CD4-positive, CD25-positive, alpha-beta regulatory T cell (primary cell): ENCODE data around the gene STAG1. TPM values are rescaled to one million over a fixed set of nuclear protein-coding genes. Genes with fewer than 3 reads are reported as not detected.
A peak's percentile ranks its signal among the peaks of the same experiment; 100 is the strongest.
"Not testable (repeated sequence)": the region's sequence is repeated elsewhere in the genome, so short reads cannot be mapped to it uniquely, and the experiment has no call there.

Experiments
- ATAC-seq, 2 donors: fragments of 150-1000 bp; cut with Tn5 transposase; one replicate each; pipeline ENCODE4 v1.10.0; 2021; ENCODE audit warnings: low read depth in 2 of 2, moderate number of reproducible peaks in 2 of 2, moderate library complexity in 1 of 2
- DNase-seq, 3 donors: peaks; one replicate each; pipeline versions ENCODE4 v3.0.0 to v3.0.0-alpha.2; 2012 to 2022; ENCODE audit warnings: mixed read lengths in 1 of 3
- H3K27ac ChIP-seq: one replicate; pipeline ENCODE4 v1.7.0; 2013; ENCODE audit warnings: mild to moderate bottlenecking, low read length; ENCODE audit not compliant: insufficient read depth, poor library complexity, severe bottlenecking
- H3K27me3 ChIP-seq: one replicate; pipeline ENCODE4 v1.7.0; 2013; ENCODE audit warnings: low read length; ENCODE audit not compliant: control insufficient read depth, insufficient read depth
- H3K36me3 ChIP-seq: one replicate; pipeline ENCODE4 v1.7.0; 2013; ENCODE audit warnings: mild to moderate bottlenecking, low read length, moderate library complexity; ENCODE audit not compliant: control insufficient read depth, insufficient read depth
- H3K4me1 ChIP-seq: 2 replicates; pipeline ENCODE4 v1.7.0; 2013; ENCODE audit warnings: mild to moderate bottlenecking, low read length; ENCODE audit not compliant: insufficient read depth, control insufficient read depth, poor library complexity, severe bottlenecking
- H3K4me3 ChIP-seq: one replicate; pipeline ENCODE4 v1.7.0; 2013; ENCODE audit warnings: low read depth, mild to moderate bottlenecking, low read length, moderate library complexity
- H3K9me3 ChIP-seq, 2 experiments: 1 replicate in 1 of 2; 2 replicates in 1 of 2; pipeline ENCODE4 v1.7.0; 2013; ENCODE audit warnings: low read length in 2 of 2, mild to moderate bottlenecking in 1 of 2, moderate library complexity in 1 of 2; ENCODE audit not compliant: control insufficient read depth in 2 of 2
- H3K27ac Mint-ChIP-seq, 3 donors: one replicate each; pipeline ENCODE4 v1.8.0; 2020 to 2022; ENCODE audit warnings: mild to moderate bottlenecking in 3 of 3, mixed read lengths in 3 of 3, moderate library complexity in 2 of 3
- H3K27me3 Mint-ChIP-seq: one replicate; pipeline ENCODE4 v1.8.0; 2022; ENCODE audit warnings: mild to moderate bottlenecking, mixed read lengths
- H3K36me3 Mint-ChIP-seq: one replicate; pipeline ENCODE4 v1.8.0; 2020; ENCODE audit warnings: mixed read lengths
- H3K4me1 Mint-ChIP-seq, 4 donors: one replicate each; pipeline ENCODE4 v1.8.0; 2020 to 2022; ENCODE audit warnings: mixed read lengths in 4 of 4, mild to moderate bottlenecking in 1 of 4
- H3K4me3 Mint-ChIP-seq, 4 donors: one replicate each; pipeline ENCODE4 v1.8.0; 2020 to 2022; ENCODE audit warnings: mild to moderate bottlenecking in 4 of 4, mixed read lengths in 4 of 4, moderate library complexity in 3 of 4
- H3K9me3 Mint-ChIP-seq, 7 donors: one replicate each; pipeline ENCODE4 v1.8.0; 2020 to 2022; ENCODE audit warnings: mixed read lengths in 7 of 7, mild to moderate bottlenecking in 3 of 7, moderate library complexity in 2 of 7
- polyA plus RNA-seq, 4 donors: library from polyadenylated mRNA; unstranded; fragments of 300-500 nt; fragmentation: Illumina TruSeq; gene quantifications; one replicate each; pipeline ENCODE4 v1.2.3, GENCODE V29; 2021
- total RNA-seq: library from RNA; stranded (reverse); gene quantifications from one replicate; pipeline ENCODE4 v1.2.3, GENCODE V29; 2022

Gene STAG1
- total and polyA plus RNA-seq, 5 donors from 2014 or later: 16.0 to 58.6 (median 21.3) TPM

DNA sequence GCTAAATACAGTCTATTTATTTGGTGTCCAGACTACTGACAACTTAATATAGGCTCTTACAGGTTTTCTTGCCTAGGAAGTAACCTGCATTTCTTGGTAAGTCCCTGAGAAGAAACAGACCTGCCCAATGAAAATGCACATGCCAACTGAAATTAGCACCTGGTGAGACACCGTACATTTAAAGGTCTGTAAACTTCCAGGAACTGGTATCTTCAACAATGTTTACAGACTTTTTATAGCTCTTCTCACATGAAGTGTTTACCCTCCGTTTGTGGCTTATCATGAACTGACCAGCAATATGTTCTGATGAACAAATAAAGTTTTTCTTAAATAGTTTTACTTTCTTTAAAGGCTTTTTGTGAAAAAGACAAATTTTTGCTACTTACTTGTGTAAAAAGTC lies 408.7 kb downstream of the STAG1 start:
- peaks cover 53% of the 10 kb centered on the region for H3K36me3 ChIP-seq
- no peak overlapping the region for H3K4me3 Mint-ChIP-seq
- no peaks in the 10 kb centered on the region for H3K27me3 Mint-ChIP-seq
- H3K4me3 ChIP-seq: no peak overlapping the region
- ATAC-seq: no peak
- H3K4me1 Mint-ChIP-seq: peaks cover 0 to 10% (median 0%) of the 10 kb centered on the region in 4 donors
- H3K4me1 ChIP-seq: no peaks in the 10 kb centered on the region
- DNase-seq: peak in 1 of 3 donors; percentile 65
- peak overlapping the region in 1 of 3 donors; percentile 56 for H3K27ac Mint-ChIP-seq
- peaks cover 32% of the 10 kb centered on the region for H3K36me3 Mint-ChIP-seq
- no peak overlapping the region for H3K27ac ChIP-seq
- no peaks in the 10 kb centered on the region for H3K27me3 ChIP-seq
- H3K9me3 Mint-ChIP-seq: no peaks in the 10 kb centered on the region
- no peaks in the 10 kb centered on the region for H3K9me3 ChIP-seq

- Histone ChIP-seq H3K4me1 (no peaks in the 10 kb centered on the region), H3K27ac (no peak overlapping the region), H3K4me3 (no peak overlapping the region), H3K36me3 (peaks cover 52% of the 10 kb centered on the region), H3K27me3 (no peaks in the 10 kb centered on the region), H3K9me3 (no peaks in the 10 kb centered on the region)
- H3K36me3 Mint-ChIP-seq: peaks cover 48% of the 10 kb centered on the region
- no peaks in the 10 kb centered on the region for H3K9me3 Mint-ChIP-seq
- DNase-seq (no peak), ATAC-seq (no peak)
- H3K4me1 Mint-ChIP-seq: peaks cover 0 to 9% (median 6%) of the 10 kb centered on the region in 4 donors
- H3K4me3 Mint-ChIP-seq: no peak overlapping the region
- H3K27ac Mint-ChIP-seq: peak overlapping the region in 1 of 3 donors; percentile 62
- H3K27me3 Mint-ChIP-seq: no peaks in the 10 kb centered on the region
These were observed 415.7 kb downstream of the STAG1 start for GRCh38 chr3:136336329-136337100.

- H3K27me3 Mint-ChIP-seq, H3K9me3 ChIP-seq, H3K4me3 Mint-ChIP-seq, H3K9me3 Mint-ChIP-seq, H3K27ac ChIP-seq, H3K4me1 ChIP-seq, H3K27me3 ChIP-seq, H3K4me1 Mint-ChIP-seq, H3K4me3 ChIP-seq, DNase-seq, ATAC-seq: not testable (repeated sequence)
- H3K36me3 ChIP-seq: peaks cover 39% of the 10 kb centered on the region
- Mint-ChIP-seq H3K36me3 (peaks cover 43% of the 10 kb centered on the region), H3K27ac (peak overlapping the region in 1 of 3 donors; percentile 72)
These were observed 417.5 kb downstream of the STAG1 start for GRCh38 chr3:136334726-136335125.

DNA sequence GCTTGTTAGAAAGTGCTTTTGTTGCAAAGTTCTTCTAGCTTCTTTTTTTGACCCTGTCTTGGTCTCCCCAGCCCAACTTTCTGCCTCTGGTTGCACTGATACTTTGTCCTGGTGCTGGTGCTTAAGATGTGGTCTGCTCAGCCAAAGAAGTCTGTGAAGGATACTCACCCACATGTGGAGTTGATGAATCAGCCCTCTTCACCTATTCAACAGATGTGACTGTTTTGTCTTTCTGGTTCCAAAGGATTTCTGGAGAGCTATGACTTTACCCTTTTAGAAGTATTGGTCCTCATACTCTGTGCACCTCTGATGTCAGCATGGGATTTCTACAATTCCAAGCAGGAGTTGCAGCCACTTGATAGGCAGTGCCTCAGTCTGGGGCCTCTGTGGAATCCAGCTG lies 418.0 kb downstream of the STAG1 start:
- Mint-ChIP-seq H3K4me3 (no peak overlapping the region), H3K27ac (peak overlapping the region in 2 of 3 donors; percentile 72 to 78), H3K4me1 (peaks cover 0 to 9% (median 6%) of the 10 kb centered on the region in 4 donors), H3K36me3 (peaks cover 45% of the 10 kb centered on the region), H3K9me3 (no peaks in the 10 kb centered on the region), H3K27me3 (no peaks in the 10 kb centered on the region)
- Histone ChIP-seq H3K27me3 (no peaks in the 10 kb centered on the region), H3K36me3 (peaks cover 41% of the 10 kb centered on the region), H3K9me3 (no peaks in the 10 kb centered on the region), H3K27ac (no peak overlapping the region), H3K4me1 (no peaks in the 10 kb centered on the region), H3K4me3 (no peak overlapping the region)
- DNase-seq (no peak), ATAC-seq (no peak)

GRCh38 chr3:136332776-136333175 lies 419.4 kb downstream of the STAG1 start:
- DNase-seq (no peak), ATAC-seq (no peak)
- Mint-ChIP-seq H3K36me3 (peaks cover 52% of the 10 kb centered on the region), H3K27ac (peak overlapping the region in 2 of 3 donors; percentile 10 to 76), H3K27me3 (no peaks in the 10 kb centered on the region), H3K4me3 (no peak overlapping the region), H3K9me3 (no peaks in the 10 kb centered on the region), H3K4me1 (peaks cover 0 to 9% (median 3%) of the 10 kb centered on the region in 4 donors)
- Histone ChIP-seq H3K9me3 (no peaks in the 10 kb centered on the region), H3K27ac (no peak overlapping the region), H3K27me3 (no peaks in the 10 kb centered on the region), H3K36me3 (peaks cover 40% of the 10 kb centered on the region), H3K4me3 (no peak overlapping the region), H3K4me1 (no peaks in the 10 kb centered on the region)

DNA sequence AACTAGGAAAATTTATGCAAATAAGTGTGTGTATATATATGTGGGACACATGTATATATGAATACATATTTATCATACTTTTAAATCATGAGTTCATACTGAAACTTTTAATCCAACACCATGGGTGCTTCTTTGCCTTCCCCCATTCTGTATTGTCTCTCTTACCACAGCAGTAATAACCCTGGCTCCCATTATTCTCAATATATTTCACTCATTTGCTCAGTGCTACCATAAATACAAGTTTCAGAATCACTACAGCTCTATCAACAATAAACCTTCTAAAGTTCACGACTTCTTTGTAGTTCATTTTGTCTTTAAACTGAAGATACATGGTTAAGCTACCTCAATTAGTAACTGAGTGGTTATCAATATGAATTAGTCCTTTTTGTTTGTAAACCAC lies 419.9 kb downstream of the STAG1 start:
- no peaks in the 10 kb centered on the region for H3K27me3 Mint-ChIP-seq
- no peaks in the 10 kb centered on the region for H3K9me3 Mint-ChIP-seq
- Histone ChIP-seq H3K9me3 (no peaks in the 10 kb centered on the region), H3K36me3 (peaks cover 41% of the 10 kb centered on the region), H3K27me3 (no peaks in the 10 kb centered on the region), H3K27ac (no peak overlapping the region), H3K4me1 (no peaks in the 10 kb centered on the region), H3K4me3 (no peak overlapping the region)
- peaks cover 52% of the 10 kb centered on the region for H3K36me3 Mint-ChIP-seq
- no peak overlapping the region for H3K4me3 Mint-ChIP-seq
- H3K4me1 Mint-ChIP-seq: peaks cover 0 to 9% (median 3%) of the 10 kb centered on the region in 4 donors
- ATAC-seq (no peak), DNase-seq (no peak)
- peak overlapping the region in 2 of 3 donors; percentile 10 to 76 for H3K27ac Mint-ChIP-seq

GRCh38 chr3:136330900-136331299 lies 421.3 kb downstream of the STAG1 start:
- ATAC-seq (no peak), DNase-seq (no peak)
- no peak overlapping the region for H3K4me3 Mint-ChIP-seq
- peaks cover 59% of the 10 kb centered on the region for H3K36me3 Mint-ChIP-seq
- no peak overlapping the region for H3K27ac Mint-ChIP-seq
- peaks cover 0 to 4% (median 0%) of the 10 kb centered on the region in 7 donors for H3K9me3 Mint-ChIP-seq
- no peaks in the 10 kb centered on the region for H3K27me3 Mint-ChIP-seq
- Histone ChIP-seq H3K9me3 (no peaks in the 10 kb centered on the region), H3K36me3 (peaks cover 44% of the 10 kb centered on the region), H3K4me1 (no peaks in the 10 kb centered on the region), H3K4me3 (no peak overlapping the region), H3K27me3 (no peaks in the 10 kb centered on the region), H3K27ac (no peak overlapping the region)
- H3K4me1 Mint-ChIP-seq: peaks cover 0 to 9% (median 3%) of the 10 kb centered on the region in 4 donors

- H3K27me3 Mint-ChIP-seq: no peaks in the 10 kb centered on the region
- ATAC-seq (no peak), DNase-seq (no peak)
- peak overlapping the region in 1 of 3 donors; percentile 66 for H3K27ac Mint-ChIP-seq
- H3K27ac ChIP-seq: no peak overlapping the region
- no peaks in the 10 kb centered on the region for H3K4me1 ChIP-seq
- peaks cover 53% of the 10 kb centered on the region for H3K36me3 Mint-ChIP-seq
- peaks cover 38% of the 10 kb centered on the region for H3K36me3 ChIP-seq
- no peak overlapping the region for H3K4me3 ChIP-seq
- H3K9me3 Mint-ChIP-seq: peaks cover 0 to 4% (median 0%) of the 10 kb centered on the region in 7 donors
- peaks cover 0 to 9% (median 3%) of the 10 kb centered on the region in 4 donors for H3K4me1 Mint-ChIP-seq
- no peaks in the 10 kb centered on the region for H3K9me3 ChIP-seq
- no peak overlapping the region for H3K4me3 Mint-ChIP-seq
- no peaks in the 10 kb centered on the region for H3K27me3 ChIP-seq
These were observed 422.6 kb downstream of the STAG1 start for GRCh38 chr3:136329593-136329992.
